ENCODE data around the gene SLC30A10.
"Not testable (repeated sequence)": the region's sequence is repeated elsewhere in the genome, so short reads cannot be mapped to it uniquely, and the experiment has no call there.

Gene SLC30A10

GRCh38 chr1:219882755-219883154 is 45.6 kb downstream of the SLC30A10 start:
- Histone ChIP-seq H3K4me3 (ENCODE audit: low read length) (no peak overlapping the region), H3K9me3 (ENCODE audit: control insufficient read depth, low read length) (no peaks in the 10 kb centered on the region), H3K36me3 (ENCODE audit: control insufficient read depth, insufficient read depth, low read length) (no peaks in the 10 kb centered on the region), H3K4me1 (ENCODE audit: control insufficient read depth, insufficient read depth, low read length) (no peaks in the 10 kb centered on the region), H3K9ac (ENCODE audit: low read length) (no peak overlapping the region), H3K27me3 (ENCODE audit: control insufficient read depth, insufficient read depth, low read length) (no peaks in the 10 kb centered on the region)

GRCh38 chr1:219882096-219882495 is 46.3 kb downstream of the SLC30A10 start:
- no peaks in the 10 kb centered on the region for H3K27me3 ChIP-seq (ENCODE audit: control insufficient read depth, insufficient read depth, low read length)
- no peaks in the 10 kb centered on the region for H3K4me1 ChIP-seq (ENCODE audit: control insufficient read depth, insufficient read depth, low read length)
- no peak overlapping the region for H3K9ac ChIP-seq (ENCODE audit: low read length)
- H3K36me3 ChIP-seq (ENCODE audit: control insufficient read depth, insufficient read depth, low read length): no peaks in the 10 kb centered on the region
- no peaks in the 10 kb centered on the region for H3K9me3 ChIP-seq (ENCODE audit: control insufficient read depth, low read length)
- H3K4me3 ChIP-seq (ENCODE audit: low read length): no peak overlapping the region

DNA sequence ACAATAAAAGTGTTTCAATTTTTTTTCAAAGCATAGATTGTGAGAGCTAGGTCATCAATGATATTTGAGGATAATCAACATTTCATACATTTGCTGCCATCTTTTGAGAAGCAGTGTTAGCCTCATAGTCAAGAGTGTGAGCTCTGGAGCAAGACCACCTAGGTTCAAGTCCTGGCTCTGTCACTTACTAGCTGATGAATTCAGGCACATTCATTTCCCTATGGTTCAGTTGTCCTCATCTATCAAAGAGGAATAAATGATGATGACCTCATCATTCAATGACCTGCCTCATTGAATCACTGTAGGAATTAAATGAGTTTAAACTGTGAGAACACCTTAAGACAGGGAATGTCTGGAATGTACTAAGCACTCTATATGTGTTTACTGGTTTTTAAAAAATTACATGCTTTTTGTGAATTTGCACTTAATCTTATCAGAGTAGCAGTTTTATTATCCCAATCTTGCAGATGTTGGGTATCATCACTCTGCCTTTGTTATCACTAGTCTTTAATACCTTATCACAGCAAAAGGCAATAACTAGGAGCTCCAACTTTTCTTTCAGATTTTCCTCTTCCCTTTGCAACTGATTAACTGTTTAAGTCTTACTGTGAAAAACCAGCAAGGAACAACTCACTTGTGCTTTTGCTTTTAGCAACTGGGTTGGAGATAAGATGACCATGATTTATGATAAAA is 47.4 kb downstream of the SLC30A10 start:
- Histone ChIP-seq H3K9me3 (ENCODE audit: control insufficient read depth, low read length) (no peaks in the 10 kb centered on the region), H3K9ac (ENCODE audit: low read length) (no peak overlapping the region), H3K4me3 (ENCODE audit: low read length) (no peak overlapping the region), H3K27me3 (ENCODE audit: control insufficient read depth, insufficient read depth, low read length) (no peaks in the 10 kb centered on the region), H3K4me1 (ENCODE audit: control insufficient read depth, insufficient read depth, low read length) (no peaks in the 10 kb centered on the region), H3K36me3 (ENCODE audit: control insufficient read depth, insufficient read depth, low read length) (no peaks in the 10 kb centered on the region)

GRCh38 chr1:219876798-219877209 is 51.6 kb downstream of the SLC30A10 start:
- Histone ChIP-seq H3K9ac (ENCODE audit: low read length) (no peak overlapping the region), H3K36me3 (ENCODE audit: control insufficient read depth, insufficient read depth, low read length) (no peaks in the 10 kb centered on the region), H3K4me1 (ENCODE audit: control insufficient read depth, insufficient read depth, low read length) (no peaks in the 10 kb centered on the region), H3K4me3 (ENCODE audit: low read length) (no peak overlapping the region), H3K27me3 (ENCODE audit: control insufficient read depth, insufficient read depth, low read length) (no peaks in the 10 kb centered on the region), H3K9me3 (ENCODE audit: control insufficient read depth, low read length) (no peaks in the 10 kb centered on the region)

DNA sequence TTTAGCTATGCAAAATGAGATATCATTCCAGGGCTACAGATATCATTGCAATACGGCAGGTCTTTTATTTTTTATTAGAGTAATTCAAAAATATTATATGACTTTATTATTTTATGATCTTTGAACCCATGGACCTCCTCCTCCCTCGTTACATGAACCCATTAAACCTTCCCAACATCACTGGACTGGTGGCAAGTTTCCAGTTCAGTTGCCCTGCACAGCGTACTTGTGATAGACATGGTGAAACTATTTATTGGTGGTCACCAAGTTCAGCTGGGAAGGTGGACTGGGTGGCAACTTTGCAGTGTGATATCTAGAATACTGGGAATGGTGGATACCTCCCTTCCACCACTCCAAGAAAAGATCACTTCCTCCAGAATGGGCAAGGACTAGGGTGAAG is 52.5 kb downstream of the SLC30A10 start:
- H3K27me3 ChIP-seq (ENCODE audit: control insufficient read depth, insufficient read depth, low read length): no peaks in the 10 kb centered on the region

DNA sequence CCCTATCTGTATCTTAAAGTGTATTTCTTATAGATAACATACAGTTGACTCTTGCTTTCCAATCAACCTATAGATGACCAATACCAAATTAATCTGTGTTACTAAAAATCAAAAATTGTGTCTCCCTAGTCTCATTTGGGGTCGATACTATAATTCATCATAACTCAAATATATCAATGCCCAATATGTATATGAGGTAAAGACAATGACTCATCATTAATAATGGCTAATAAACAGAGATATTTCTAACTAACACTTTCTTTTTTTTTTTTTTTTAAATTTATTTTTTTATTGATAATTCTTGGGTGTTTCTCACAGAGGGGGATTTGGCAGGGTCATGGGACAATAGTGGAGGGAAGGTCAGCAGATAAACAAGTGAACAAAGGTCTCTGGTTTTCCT is 55.8 kb downstream of the SLC30A10 start:
- H3K27me3 ChIP-seq (ENCODE audit: control insufficient read depth, insufficient read depth, low read length); H3K9ac ChIP-seq (ENCODE audit: low read length); H3K4me1 ChIP-seq (ENCODE audit: control insufficient read depth, insufficient read depth, low read length); H3K36me3 ChIP-seq (ENCODE audit: control insufficient read depth, insufficient read depth, low read length); H3K4me3 ChIP-seq (ENCODE audit: low read length); H3K9me3 ChIP-seq (ENCODE audit: control insufficient read depth, low read length): not testable (repeated sequence)

More for the DNA sequence above, 52.5 kb downstream of the SLC30A10 start:
- no peaks in the 10 kb centered on the region for H3K9me3 ChIP-seq (ENCODE audit: control insufficient read depth, low read length)
- H3K4me1 ChIP-seq (ENCODE audit: control insufficient read depth, insufficient read depth, low read length): no peaks in the 10 kb centered on the region
- no peak overlapping the region for H3K4me3 ChIP-seq (ENCODE audit: low read length)
- no peak overlapping the region for H3K9ac ChIP-seq (ENCODE audit: low read length)
- H3K36me3 ChIP-seq (ENCODE audit: control insufficient read depth, insufficient read depth, low read length): no peaks in the 10 kb centered on the region

DNA sequence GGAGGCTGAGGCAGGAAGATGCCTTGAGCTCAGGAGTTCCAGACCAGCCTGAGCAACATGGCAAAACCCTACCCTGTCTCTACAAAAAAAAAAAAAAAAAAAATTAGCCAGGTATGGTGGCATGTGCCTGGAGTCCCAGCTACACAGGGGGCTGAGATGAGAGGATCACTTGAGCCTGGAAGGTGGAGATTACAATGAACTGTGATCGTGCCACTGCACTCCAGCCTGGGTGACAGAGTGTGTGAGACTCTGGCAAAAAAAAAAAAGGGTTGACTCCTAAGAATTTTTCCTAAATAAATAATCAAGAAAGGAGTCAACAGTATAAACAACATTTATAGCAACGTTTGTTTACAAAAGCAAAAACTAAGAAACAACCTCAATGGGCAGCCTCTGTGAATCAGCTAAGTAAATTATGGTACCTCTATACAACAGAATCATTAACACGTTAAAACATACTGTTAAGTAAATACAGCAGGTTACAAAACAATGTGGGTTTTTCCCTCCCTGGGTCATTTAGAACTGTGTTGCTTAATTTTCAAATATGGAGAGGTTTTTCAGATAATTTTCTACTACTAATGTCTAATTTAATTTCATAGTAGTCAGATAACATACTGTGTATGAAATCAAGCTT is 56.8 kb downstream of the SLC30A10 start:
- no peak overlapping the region for H3K9ac ChIP-seq (ENCODE audit: low read length)
- no peaks in the 10 kb centered on the region for H3K9me3 ChIP-seq (ENCODE audit: control insufficient read depth, low read length)
- H3K27me3 ChIP-seq (ENCODE audit: control insufficient read depth, insufficient read depth, low read length): no peaks in the 10 kb centered on the region
- no peak overlapping the region for H3K4me3 ChIP-seq (ENCODE audit: low read length)
- no peaks in the 10 kb centered on the region for H3K36me3 ChIP-seq (ENCODE audit: control insufficient read depth, insufficient read depth, low read length)
- H3K4me1 ChIP-seq (ENCODE audit: control insufficient read depth, insufficient read depth, low read length): no peaks in the 10 kb centered on the region

DNA sequence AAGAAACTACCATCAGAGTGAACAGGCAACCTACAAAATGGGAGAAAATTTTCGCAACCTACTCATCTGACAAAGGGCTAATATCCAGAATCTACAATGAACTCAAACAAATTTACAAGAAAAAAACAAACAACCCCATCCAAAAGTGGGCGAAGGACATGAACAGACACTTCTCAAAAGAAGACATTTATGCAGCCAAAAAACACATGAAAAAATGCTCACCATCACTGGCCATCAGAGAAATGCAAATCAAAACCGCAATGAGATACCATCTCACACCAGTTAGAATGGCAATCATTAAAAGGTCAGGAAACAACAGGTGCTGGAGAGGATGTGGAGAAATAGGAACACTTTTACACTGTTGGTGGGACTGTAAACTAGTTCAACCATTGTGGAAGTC is 59.7 kb downstream of the SLC30A10 start:
- not testable (repeated sequence) for H3K4me3 ChIP-seq (ENCODE audit: low read length)

More for the DNA sequence above, 59.7 kb downstream of the SLC30A10 start:
- H3K36me3 ChIP-seq (ENCODE audit: control insufficient read depth, insufficient read depth, low read length); H3K9me3 ChIP-seq (ENCODE audit: control insufficient read depth, low read length); H3K27me3 ChIP-seq (ENCODE audit: control insufficient read depth, insufficient read depth, low read length); H3K4me1 ChIP-seq (ENCODE audit: control insufficient read depth, insufficient read depth, low read length); H3K9ac ChIP-seq (ENCODE audit: low read length): not testable (repeated sequence)
